Measurements from ENCODE around the gene COL5A1. TPM values are rescaled to one million over a fixed set of nuclear protein-coding genes. Genes with fewer than 3 reads are reported as not detected.

COL5A1 gene
- total RNA-seq, 1 experiment from 2014 or later, result 10.6 TPM

- intact Hi-C loops (cut with micrococcal nuclease), result no loop called here
- no peak overlapping the region for H3K27ac ChIP-seq (ENCODE audit: low read length)
- no peaks in the 10 kb centered on the region for H3K36me3 ChIP-seq (ENCODE audit: low read depth, low read length)
- no peak overlapping the region for H3K4me2 ChIP-seq (ENCODE audit: low read length)
- H3K9ac ChIP-seq (ENCODE audit: low read length), result no peak overlapping the region
- TF ChIP-seq EZH2 (IDR thresholded peaks at IDR 0.05; ENCODE audit: low read length, unreplicated experiment), result no peak
- no peak for TF ChIP-seq CTCF (conservative IDR thresholded peaks at IDR 0.05; ENCODE audit: low read depth, low read length)
- no peak for TF ChIP-seq EZH2phosphoT487 (IDR thresholded peaks at IDR 0.05; ENCODE audit: borderline replicate concordance, low read length)
- H3F3A ChIP-seq (ENCODE audit: low read length, unreplicated experiment), result no peaks in the 10 kb centered on the region
- H3K9me3 ChIP-seq (ENCODE audit: low read length), result no peaks in the 10 kb centered on the region
- no TSS peak for BruUV-seq (replicated peaks)
- ChIA-PET POLR2A (ENCODE audit: unreplicated experiment) (no interaction called here), CTCF (no interaction called here)
- no peak for DNase-seq
- H4K20me1 ChIP-seq (ENCODE audit: low read length), result no peaks in the 10 kb centered on the region
- ATAC-seq, result no peak
- no peaks in the 10 kb centered on the region for H3K79me2 ChIP-seq (ENCODE audit: low read length)
- H3K4me1 ChIP-seq (ENCODE audit: insufficient read depth, low read length), result no peaks in the 10 kb centered on the region
- no peak overlapping the region for H2AFZ ChIP-seq (ENCODE audit: low read length)
- H3K9me2 ChIP-seq (replicated peaks; ENCODE audit: low read length), result no peaks in the 10 kb centered on the region
- H3K4me3 ChIP-seq (ENCODE audit: low read length), result no peak overlapping the region
- H3K27me3 ChIP-seq (ENCODE audit: low read length), result no peaks in the 10 kb centered on the region
Observed at GRCh38 chr9:134690946-134691694, 49.5 kb downstream of the COL5A1 start.

- no peaks in the 10 kb centered on the region for H3K27me3 ChIP-seq (ENCODE audit: low read length)
- BruUV-seq (replicated peaks), result no TSS peak
- DNase-seq (no peak), ATAC-seq (no peak)
- CTCF ChIA-PET, result no interaction called here
- H3K4me2 ChIP-seq (ENCODE audit: low read length), result no peak overlapping the region
- no peaks in the 10 kb centered on the region for H3F3A ChIP-seq (ENCODE audit: low read length, unreplicated experiment)
- H4K20me1 ChIP-seq (ENCODE audit: low read length), result no peaks in the 10 kb centered on the region
- no peaks in the 10 kb centered on the region for H3K4me1 ChIP-seq (ENCODE audit: insufficient read depth, low read length)
- POLR2A ChIA-PET (ENCODE audit: unreplicated experiment), result no interaction called here
- H3K79me2 ChIP-seq (ENCODE audit: low read length), result no peaks in the 10 kb centered on the region
- TF ChIP-seq CTCF (conservative IDR thresholded peaks at IDR 0.05; ENCODE audit: low read depth, low read length), result no peak
- TF ChIP-seq EZH2phosphoT487 (IDR thresholded peaks at IDR 0.05; ENCODE audit: borderline replicate concordance, low read length), result no peak
- TF ChIP-seq EZH2 (IDR thresholded peaks at IDR 0.05; ENCODE audit: low read length, unreplicated experiment), result no peak
- no peak overlapping the region for H3K4me3 ChIP-seq (ENCODE audit: low read length)
- no peak overlapping the region for H2AFZ ChIP-seq (ENCODE audit: low read length)
- no peak overlapping the region for H3K9ac ChIP-seq (ENCODE audit: low read length)
- no peaks in the 10 kb centered on the region for H3K36me3 ChIP-seq (ENCODE audit: low read depth, low read length)
- no peak overlapping the region for H3K27ac ChIP-seq (ENCODE audit: low read length)
- no peaks in the 10 kb centered on the region for H3K9me3 ChIP-seq (ENCODE audit: low read length)
- intact Hi-C loops (cut with micrococcal nuclease), result no loop called here
- no peaks in the 10 kb centered on the region for H3K9me2 ChIP-seq (replicated peaks; ENCODE audit: low read length)
Observed at GRCh38 chr9:134691695-134692572, 50.3 kb downstream of the COL5A1 start.

- no peak overlapping the region for H3K27ac ChIP-seq (ENCODE audit: low read length)
- ATAC-seq, result no peak
- no peaks in the 10 kb centered on the region for H3K4me1 ChIP-seq (ENCODE audit: insufficient read depth, low read length)
- no peak for TF ChIP-seq EZH2phosphoT487 (IDR thresholded peaks at IDR 0.05; ENCODE audit: borderline replicate concordance, low read length)
- no peak for TF ChIP-seq EZH2 (IDR thresholded peaks at IDR 0.05; ENCODE audit: low read length, unreplicated experiment)
- H3K79me2 ChIP-seq (ENCODE audit: low read length), result no peaks in the 10 kb centered on the region
- H3K9me2 ChIP-seq (replicated peaks; ENCODE audit: low read length), result no peaks in the 10 kb centered on the region
- no peaks in the 10 kb centered on the region for H3F3A ChIP-seq (ENCODE audit: low read length, unreplicated experiment)
- no TSS peak for BruUV-seq (replicated peaks)
- H2AFZ ChIP-seq (ENCODE audit: low read length), result no peak overlapping the region
- H3K4me2 ChIP-seq (ENCODE audit: low read length), result no peak overlapping the region
- no peak overlapping the region for H3K9ac ChIP-seq (ENCODE audit: low read length)
- no peaks in the 10 kb centered on the region for H4K20me1 ChIP-seq (ENCODE audit: low read length)
- no peaks in the 10 kb centered on the region for H3K36me3 ChIP-seq (ENCODE audit: low read depth, low read length)
- no peak overlapping the region for H3K4me3 ChIP-seq (ENCODE audit: low read length)
- H3K27me3 ChIP-seq (ENCODE audit: low read length), result no peaks in the 10 kb centered on the region
- ChIA-PET POLR2A (ENCODE audit: unreplicated experiment) (no interaction called here), CTCF (no interaction called here)
- intact Hi-C loops (cut with micrococcal nuclease), result no loop called here
- H3K9me3 ChIP-seq (ENCODE audit: low read length), result no peaks in the 10 kb centered on the region
- no peak for DNase-seq
Observed at GRCh38 chr9:134692573-134692860, 50.9 kb downstream of the COL5A1 start.
